HG03439 (cell line): ENCODE data around the gene KCNQ2.

Experiments
- ATAC-seq: cut with Tn5 transposase; IDR thresholded peaks from one replicate; pipeline ENCODE4 v1.9.1; 2021; ENCODE audit warnings: mild to moderate bottlenecking, moderate library complexity; ENCODE audit not compliant: unreplicated experiment

Gene KCNQ2

GRCh38 chr20:63420359-63421093, 51.9 kb downstream of the KCNQ2 start:
- ATAC-seq = no peak

- ATAC-seq = no peak
These were observed 53.2 kb downstream of the KCNQ2 start for GRCh38 chr20:63419299-63419698.

GRCh38 chr20:63418617-63419016, 53.8 kb downstream of the KCNQ2 start:
- no peak for ATAC-seq

- ATAC-seq = no peak
These were observed 54.7 kb downstream of the KCNQ2 start for GRCh38 chr20:63417738-63418120.

GRCh38 chr20:63417097-63417737, 55.2 kb downstream of the KCNQ2 start:
- no peak for ATAC-seq

GRCh38 chr20:63416631-63417030, 55.8 kb downstream of the KCNQ2 start:
- ATAC-seq = no peak

GRCh38 chr20:63415647-63416391, 56.6 kb downstream of the KCNQ2 start:
- ATAC-seq = no peak

GRCh38 chr20:63414720-63415430, 57.6 kb downstream of the KCNQ2 start:
- no peak for ATAC-seq

GRCh38 chr20:63413963-63414684, 58.3 kb downstream of the KCNQ2 start:
- ATAC-seq = no peak

- ATAC-seq = no peak
These were observed 59.1 kb downstream of the KCNQ2 start for GRCh38 chr20:63413323-63413722.

- ATAC-seq = no peak
These were observed 59.6 kb downstream of the KCNQ2 start for GRCh38 chr20:63412889-63413288.

- ATAC-seq = no peak
These were observed 60.4 kb downstream of the KCNQ2 start for GRCh38 chr20:63411898-63412631.

- no peak for ATAC-seq
These were observed 61.1 kb downstream of the KCNQ2 start for GRCh38 chr20:63411151-63411897.

- ATAC-seq = no peak
These were observed 62.5 kb downstream of the KCNQ2 start for GRCh38 chr20:63409834-63410435.

GRCh38 chr20:63409066-63409833, 63.2 kb downstream of the KCNQ2 start:
- no peak for ATAC-seq

- no peak for ATAC-seq
These were observed 63.8 kb downstream of the KCNQ2 start for GRCh38 chr20:63408684-63409046.

GRCh38 chr20:63407928-63408683, 64.3 kb downstream of the KCNQ2 start:
- no peak for ATAC-seq
